ENCODE measurements around the gene FAM120A.

The FAM120A gene

GRCh38 chr9:93597871-93598646 is 146.6 kb downstream of the FAM120A start:
- no peak for DNase-seq

- no peak for DNase-seq
Measured at GRCh38 chr9:93598647-93599241, 147.3 kb downstream of the FAM120A start.

- no peak for DNase-seq
Measured at GRCh38 chr9:93599571-93600403, 148.3 kb downstream of the FAM120A start.

- DNase-seq = no peak
Measured at GRCh38 chr9:93600504-93600903, 149.0 kb downstream of the FAM120A start.

GRCh38 chr9:93601063-93601462 is 149.6 kb downstream of the FAM120A start:
- DNase-seq = no peak

GRCh38 chr9:93601666-93602065 is 150.2 kb downstream of the FAM120A start:
- no peak for DNase-seq

- DNase-seq = no peak
Measured at GRCh38 chr9:93603011-93603410, 151.5 kb downstream of the FAM120A start.

GRCh38 chr9:93603906-93604326 is 152.4 kb downstream of the FAM120A start:
- no peak for DNase-seq

GRCh38 chr9:93606187-93606586 is 154.7 kb downstream of the FAM120A start:
- DNase-seq = no peak

- no peak for DNase-seq
Measured at GRCh38 chr9:93610206-93610605, 158.7 kb downstream of the FAM120A start.

- no peak for DNase-seq
Measured at GRCh38 chr9:93612052-93612795, 160.7 kb downstream of the FAM120A start.

DNA sequence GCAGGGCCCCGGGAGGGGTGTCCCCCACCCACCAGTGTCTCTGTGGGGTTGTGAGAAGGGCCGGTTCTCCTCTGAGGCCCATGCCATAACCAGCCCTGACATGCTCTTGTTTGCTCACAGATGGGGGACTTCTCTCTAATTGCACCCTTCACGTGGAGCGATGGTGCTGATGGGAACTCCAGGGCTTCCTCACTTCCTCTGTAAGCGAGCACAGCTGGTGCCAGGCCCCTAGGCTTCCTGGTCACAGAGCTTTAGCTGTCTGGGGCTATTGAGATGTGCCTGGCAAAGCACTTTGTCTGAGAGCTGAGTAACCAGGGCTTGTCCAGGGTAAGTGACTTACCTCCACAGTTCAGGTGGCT is 161.3 kb downstream of the FAM120A start:
- no peak for DNase-seq

GRCh38 chr9:93613174-93613573 is 161.7 kb downstream of the FAM120A start:
- no peak for DNase-seq

DNA sequence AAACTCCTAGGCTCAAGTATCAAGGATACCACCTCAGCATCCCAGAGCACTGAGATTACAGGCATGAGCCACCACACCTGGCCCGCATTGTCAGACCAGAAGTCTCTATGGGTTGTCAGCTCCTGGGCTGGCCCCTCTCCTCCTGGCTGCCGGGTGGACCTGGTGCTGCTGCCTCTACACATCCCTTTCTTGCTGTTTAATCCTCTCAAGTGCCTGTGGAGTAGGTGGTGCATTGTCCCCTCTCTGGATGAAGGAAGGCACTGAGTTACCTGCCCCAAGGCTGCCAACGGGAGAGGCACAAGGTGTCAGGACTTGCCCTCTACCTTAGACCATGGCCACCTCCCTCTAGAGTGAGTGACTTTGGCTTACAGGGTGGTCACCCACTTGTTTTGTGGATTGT is 162.3 kb downstream of the FAM120A start:
- DNase-seq = no peak

DNA sequence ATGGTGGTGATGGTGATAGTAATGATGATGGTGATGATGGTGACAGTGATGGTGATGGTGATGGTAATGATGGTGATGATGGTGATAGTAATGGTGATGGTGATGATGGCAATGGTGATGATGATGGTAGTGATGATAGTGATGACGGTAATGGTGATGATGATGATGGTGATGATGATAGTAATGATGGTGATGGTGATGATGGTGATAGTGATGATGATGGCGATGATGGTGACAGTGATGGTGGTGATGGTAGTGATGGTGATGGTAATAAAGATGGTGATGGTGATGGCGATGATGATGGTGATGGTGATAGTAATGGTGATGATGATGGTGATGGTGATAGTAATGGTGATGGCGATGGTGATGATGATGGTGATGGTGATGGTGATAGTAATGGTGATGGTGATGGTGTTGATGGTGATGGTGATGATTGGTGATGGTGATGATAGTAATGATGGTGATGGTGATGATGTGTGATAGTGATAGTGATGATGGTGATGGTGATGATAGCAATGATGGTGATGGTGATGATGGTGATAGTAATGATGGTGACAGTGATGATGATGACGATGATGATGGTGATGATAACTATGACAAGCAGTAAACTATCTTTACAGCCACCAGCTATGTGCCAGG is 163.5 kb downstream of the FAM120A start:
- no peak for DNase-seq

All from cortex of kidney (tissue), 1 donor.